Sigmoid colon (tissue), 7 donors: ENCODE measurements around the gene PCDH19. TPM values are rescaled to one million over a fixed set of nuclear protein-coding genes. Genes with fewer than 3 reads are reported as not detected.

Experiments used
- DNase-seq: peaks from one replicate; pipeline ENCODE4 v3.0.0-alpha.2; 2019
- H3K27ac ChIP-seq, 4 donors: fragments of 200-600 bp; sonication (generic); one replicate each; pipeline ENCODE4 v1.5.1; 2016 to 2019; ENCODE audit warnings: mild to moderate bottlenecking in 1 of 4
- H3K27me3 ChIP-seq, 3 donors: fragments of 200-600 bp; sonication (generic); one replicate each; pipeline ENCODE4 v1.5.1; 2019; ENCODE audit warnings: mild to moderate bottlenecking in 1 of 3
- H3K36me3 ChIP-seq, 4 donors: fragments of 200-600 bp; sonication (generic); one replicate each; pipeline ENCODE4 v1.5.1; 2016 to 2019
- H3K4me1 ChIP-seq, 4 donors: fragments of 200-600 bp; sonication (generic); one replicate each; pipeline ENCODE4 v1.5.1; 2017 to 2019
- H3K4me3 ChIP-seq, 4 donors: fragments of 200-600 bp; sonication (generic); one replicate each; pipeline ENCODE4 v1.5.1; 2017 to 2019; ENCODE audit warnings: mild to moderate bottlenecking in 2 of 4, moderate library complexity in 1 of 4
- H3K9me3 ChIP-seq, 4 donors: fragments of 200-600 bp in 3 of 4; sonication (generic) in 3 of 4; one replicate each; pipeline versions ENCODE4 v1.5.1 to v1.6.1; 2013 to 2019
- EP300 ChIP-seq, 4 donors: sonication (generic); formaldehyde crosslinking; IDR thresholded peaks; one replicate each; pipeline ENCODE4 v1.6.1; 2017; ENCODE audit warnings: antibody characterized with exemption in 4 of 4
- POLR2A ChIP-seq, 2 donors: fragments of 450-650 bp; IDR thresholded peaks; one replicate each; pipeline ENCODE4 v1.6.1; 2016; ENCODE audit warnings: antibody characterized with exemption in 2 of 2, mild to moderate bottlenecking in 2 of 2, moderate library complexity in 2 of 2
- POLR2AphosphoS5 ChIP-seq, 4 donors: sonication (generic); formaldehyde crosslinking; IDR thresholded peaks; one replicate each; pipeline ENCODE4 v1.6.1; 2017; ENCODE audit warnings: antibody characterized with exemption in 4 of 4
- WGBS, 2 donors: extraction: QIAGEN DNeasy Blood & Tissue Kit; methylation state at CpG; one replicate each; pipeline ENCODE4 v1.1.7; 2013; 5-methylcytosine and 5-hydroxymethylcytosine counted together
- intact Hi-C: fragments of 100-400 bp; cut with DNase I; formaldehyde crosslinking; loops from one replicate; pipeline ENCODE4 v1.15.1; 2023
- polyA plus RNA-seq, 3 donors: library from polyadenylated mRNA; stranded (reverse); fragments of 200-250 nt; gene quantifications; one replicate each; pipeline ENCODE4 v1.2.3, GENCODE V29; 2013
- total RNA-seq, 4 donors: library from RNA; depleted of rRNA; stranded (reverse); fragments of >200 nt; gene quantifications; one replicate each; pipeline ENCODE4 v1.1.0, GENCODE V29; 2016
- TF ChIP-seq, protein P1 (sequence below), 4 experiments: fragments of 450-650 bp in 3 of 4; fragments of 200-600 bp in 1 of 4; IDR thresholded peaks; one replicate each; pipeline ENCODE4 v1.5.1; 2016 to 2019; ENCODE audit warnings: antibody characterized with exemption in 4 of 4, mild to moderate bottlenecking in 3 of 4, moderate library complexity in 2 of 4
- donor health status: healthy with polysubstance abuse.
- donor health status: Bipolar disorder and iron deficiency.
- donor health status: healthy.

PCDH19 gene
- total and polyA plus RNA-seq, 7 donors: 0.23 to 2.2 (median 0.77) TPM; not detected in 1

DNA sequence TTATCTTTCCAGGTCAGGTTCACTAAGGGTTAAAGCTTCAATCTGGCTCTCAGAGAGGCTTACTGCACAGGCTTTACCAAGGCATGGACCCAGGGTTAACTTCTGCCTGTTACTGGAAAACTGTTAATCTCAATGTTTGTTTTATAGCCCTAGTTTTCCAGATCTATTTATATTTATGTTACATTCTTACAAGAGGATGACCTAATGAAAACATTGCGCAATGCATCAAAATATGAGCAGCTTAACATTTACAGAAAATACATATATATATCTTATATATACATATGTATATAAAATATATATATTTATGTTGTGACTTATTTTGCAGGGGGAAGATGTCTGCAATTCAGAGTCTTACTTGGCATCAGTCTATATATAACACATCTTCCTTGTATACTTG, 112.3 kb downstream of the PCDH19 start:
- Histone ChIP-seq H3K36me3 (no peaks in the 10 kb centered on the region), H3K27ac (no peak overlapping the region), H3K4me1 (no peaks in the 10 kb centered on the region), H3K9me3 (no peaks in the 10 kb centered on the region), H3K4me3 (no peak overlapping the region), H3K27me3 (no peaks in the 10 kb centered on the region)
- TF ChIP-seq POLR2A (IDR thresholded peaks at IDR 0.05): no peak
- TF ChIP-seq EP300 (IDR thresholded peaks at IDR 0.05): no peak
- TF ChIP-seq, protein P1, sequence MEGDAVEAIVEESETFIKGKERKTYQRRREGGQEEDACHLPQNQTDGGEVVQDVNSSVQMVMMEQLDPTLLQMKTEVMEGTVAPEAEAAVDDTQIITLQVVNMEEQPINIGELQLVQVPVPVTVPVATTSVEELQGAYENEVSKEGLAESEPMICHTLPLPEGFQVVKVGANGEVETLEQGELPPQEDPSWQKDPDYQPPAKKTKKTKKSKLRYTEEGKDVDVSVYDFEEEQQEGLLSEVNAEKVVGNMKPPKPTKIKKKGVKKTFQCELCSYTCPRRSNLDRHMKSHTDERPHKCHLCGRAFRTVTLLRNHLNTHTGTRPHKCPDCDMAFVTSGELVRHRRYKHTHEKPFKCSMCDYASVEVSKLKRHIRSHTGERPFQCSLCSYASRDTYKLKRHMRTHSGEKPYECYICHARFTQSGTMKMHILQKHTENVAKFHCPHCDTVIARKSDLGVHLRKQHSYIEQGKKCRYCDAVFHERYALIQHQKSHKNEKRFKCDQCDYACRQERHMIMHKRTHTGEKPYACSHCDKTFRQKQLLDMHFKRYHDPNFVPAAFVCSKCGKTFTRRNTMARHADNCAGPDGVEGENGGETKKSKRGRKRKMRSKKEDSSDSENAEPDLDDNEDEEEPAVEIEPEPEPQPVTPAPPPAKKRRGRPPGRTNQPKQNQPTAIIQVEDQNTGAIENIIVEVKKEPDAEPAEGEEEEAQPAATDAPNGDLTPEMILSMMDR (IDR thresholded peaks at IDR 0.05): no peak
- 80 to 82% methylated on average over 1 of the region's 1 CpG for WGBS, 2 donors
- DNase-seq: no peak
- intact Hi-C loops: no loop called here

DNA sequence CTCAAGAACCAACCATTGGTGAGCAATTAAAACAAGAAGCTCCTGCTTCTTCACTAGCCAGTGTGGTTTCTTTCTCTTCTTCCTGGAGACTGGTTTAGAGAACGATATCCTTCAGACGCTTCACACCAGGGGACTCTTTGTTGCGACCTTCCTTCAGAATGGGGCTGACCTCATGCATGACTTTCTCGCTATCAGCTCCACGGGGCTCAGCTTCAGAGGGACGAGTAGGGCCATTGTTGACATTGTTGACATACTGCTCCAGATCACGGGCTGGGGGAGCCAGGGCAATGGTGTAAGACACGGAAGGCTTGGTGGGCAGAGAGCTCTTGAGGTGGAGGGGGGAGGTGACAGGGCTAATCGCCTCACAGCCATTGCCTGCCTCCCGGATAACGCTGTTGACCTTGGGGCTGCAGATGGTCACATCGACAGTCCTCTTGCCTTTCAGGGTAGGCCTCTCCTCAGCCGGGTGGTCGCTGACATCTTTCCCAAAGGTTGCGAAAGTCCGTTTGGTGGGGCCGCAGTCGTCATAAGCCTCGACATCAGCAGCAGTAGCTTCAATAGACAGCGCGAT, 113.8 kb downstream of the PCDH19 start:
- no peak overlapping the region for H3K27ac ChIP-seq
- no peaks in the 10 kb centered on the region for H3K27me3 ChIP-seq
- H3K4me3 ChIP-seq: no peak overlapping the region
- TF ChIP-seq POLR2A (IDR thresholded peaks at IDR 0.05) (no peak), POLR2AphosphoS5 (IDR thresholded peaks at IDR 0.05) (no peak), EP300 (IDR thresholded peaks at IDR 0.05) (no peak)
- TF ChIP-seq, protein P1 (IDR thresholded peaks at IDR 0.05): no peak
- no peaks in the 10 kb centered on the region for H3K36me3 ChIP-seq
- 87% methylated on average over 21 of the region's 21 CpGs for WGBS, 2 donors
- no peaks in the 10 kb centered on the region for H3K9me3 ChIP-seq
- no peak for DNase-seq
- no peaks in the 10 kb centered on the region for H3K4me1 ChIP-seq
- intact Hi-C loops: no loop called here

DNA sequence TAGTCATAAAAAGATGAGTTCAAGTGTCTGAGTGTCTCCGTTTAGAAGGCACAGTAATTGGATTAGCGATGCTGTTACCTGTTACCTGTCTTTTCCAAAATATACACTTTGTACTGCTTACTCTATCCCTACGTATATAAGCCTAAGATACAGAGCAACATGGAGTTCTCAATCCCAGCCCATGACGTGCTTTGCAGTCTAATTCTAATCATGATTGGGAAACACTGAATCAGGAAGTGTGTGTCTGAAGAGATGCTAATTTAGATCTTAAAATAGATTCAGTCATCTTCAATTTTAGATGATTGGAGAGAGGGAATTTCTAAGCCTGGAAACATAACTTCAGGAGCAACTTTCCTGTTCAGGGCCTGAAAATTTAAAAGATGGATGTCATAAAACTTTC, 115.1 kb downstream of the PCDH19 start:
- WGBS, 2 donors: 84 to 86% methylated on average over 4 of the region's 4 CpGs
- no peaks in the 10 kb centered on the region for H3K36me3 ChIP-seq
- H3K9me3 ChIP-seq: no peaks in the 10 kb centered on the region
- intact Hi-C loops: no loop called here
- no peaks in the 10 kb centered on the region for H3K27me3 ChIP-seq
- no peak for DNase-seq
- TF ChIP-seq POLR2A (IDR thresholded peaks at IDR 0.05) (no peak), EP300 (IDR thresholded peaks at IDR 0.05) (no peak), POLR2AphosphoS5 (IDR thresholded peaks at IDR 0.05) (no peak)
- TF ChIP-seq, protein P1 (IDR thresholded peaks at IDR 0.05): no peak
- no peaks in the 10 kb centered on the region for H3K4me1 ChIP-seq
- no peak overlapping the region for H3K4me3 ChIP-seq
- no peak overlapping the region for H3K27ac ChIP-seq

DNA sequence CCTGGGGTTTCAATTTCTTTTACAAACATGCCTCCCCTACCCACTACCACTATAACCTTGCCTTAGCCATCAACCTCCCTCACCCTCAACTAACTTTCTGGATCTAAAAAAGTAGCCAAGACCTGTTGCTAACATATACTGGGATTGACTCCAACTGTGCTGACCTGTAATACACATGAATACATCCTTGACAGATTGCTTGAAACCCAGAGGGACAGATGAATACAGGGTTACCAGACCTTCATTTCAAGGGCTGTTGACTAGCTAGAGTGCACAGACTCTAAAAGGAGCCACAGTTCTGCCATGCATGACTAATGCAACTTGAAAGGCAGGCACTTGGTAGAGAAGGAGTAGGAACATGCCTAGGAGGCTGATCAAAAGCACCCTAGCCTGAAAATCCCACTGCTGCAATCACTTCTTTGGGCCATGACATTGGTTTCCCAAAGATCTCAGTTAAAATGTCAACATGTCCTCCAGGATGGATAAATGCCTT, 121.0 kb downstream of the PCDH19 start:
- no peak for DNase-seq
- Histone ChIP-seq H3K4me3 (no peak overlapping the region), H3K27ac (no peak overlapping the region), H3K9me3 (no peaks in the 10 kb centered on the region), H3K36me3 (no peaks in the 10 kb centered on the region), H3K4me1 (no peaks in the 10 kb centered on the region), H3K27me3 (no peaks in the 10 kb centered on the region)
- TF ChIP-seq, protein P1 (IDR thresholded peaks at IDR 0.05): no peak
- TF ChIP-seq EP300 (IDR thresholded peaks at IDR 0.05) (no peak), POLR2AphosphoS5 (IDR thresholded peaks at IDR 0.05) (no peak), POLR2A (IDR thresholded peaks at IDR 0.05) (no peak)
- intact Hi-C loops: no loop called here

DNA sequence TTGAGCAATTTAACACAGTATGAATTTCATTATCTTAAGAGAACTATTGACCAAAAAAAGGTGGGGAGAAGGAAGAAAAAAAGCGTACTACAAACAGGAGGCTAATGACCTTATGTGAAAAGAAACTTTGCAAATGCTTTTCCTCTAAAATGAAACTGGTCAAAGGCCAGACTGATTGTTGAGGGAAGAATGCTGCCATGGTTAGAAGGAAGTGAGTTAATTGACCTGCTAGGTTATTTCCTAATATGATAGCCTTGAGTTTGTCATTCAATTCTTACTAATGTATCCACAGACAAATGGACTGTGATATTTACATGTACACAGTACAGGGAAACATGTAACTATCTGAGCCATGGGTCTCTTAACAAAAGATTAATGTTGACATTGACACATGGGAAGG, 132.8 kb downstream of the PCDH19 start:
- Histone ChIP-seq H3K27ac (no peak overlapping the region), H3K9me3 (no peaks in the 10 kb centered on the region), H3K27me3 (no peaks in the 10 kb centered on the region), H3K36me3 (no peaks in the 10 kb centered on the region), H3K4me1 (no peaks in the 10 kb centered on the region), H3K4me3 (no peak overlapping the region)
- intact Hi-C loops: no loop called here
- WGBS, 2 donors: 46 to 80% methylated on average over 1 of the region's 1 CpG
- DNase-seq: no peak
- TF ChIP-seq POLR2A (IDR thresholded peaks at IDR 0.05) (no peak), EP300 (IDR thresholded peaks at IDR 0.05) (no peak), POLR2AphosphoS5 (IDR thresholded peaks at IDR 0.05) (no peak)
- TF ChIP-seq, protein P1 (IDR thresholded peaks at IDR 0.05): no peak
